BLaER1 (cell line): ENCODE measurements around the gene C11orf24.
A peak's percentile ranks its signal among the peaks of the same experiment; 100 is the strongest.

ENCODE experiments used
- H3K27ac ChIP-seq: shearing (Covaris generic); formaldehyde crosslinking; 2 replicates; pipeline ENCODE4 v1.8.1; 2022
- H3K27me3 ChIP-seq: shearing (Covaris generic); formaldehyde crosslinking; 2 replicates; pipeline ENCODE4 v1.8.1; 2022
- H3K36me3 ChIP-seq: shearing (Covaris generic); formaldehyde crosslinking; 2 replicates; pipeline ENCODE4 v1.8.1; 2022
- H3K4me1 ChIP-seq: shearing (Covaris generic); formaldehyde crosslinking; 2 replicates; pipeline ENCODE4 v1.8.1; 2022
- H3K4me2 ChIP-seq: shearing (Covaris generic); formaldehyde crosslinking; 2 replicates; pipeline ENCODE4 v1.8.1; 2022
- H3K4me3 ChIP-seq: shearing (Covaris generic); formaldehyde crosslinking; 2 replicates; pipeline ENCODE4 v1.8.1; 2022
- H3K9ac ChIP-seq: shearing (Covaris generic); formaldehyde crosslinking; 2 replicates; pipeline ENCODE4 v1.8.1; 2022
- H3K9me3 ChIP-seq: shearing (Covaris generic); formaldehyde crosslinking; 2 replicates; pipeline ENCODE4 v1.8.1; 2022
- H4K20me1 ChIP-seq: shearing (Covaris generic); formaldehyde crosslinking; 2 replicates; pipeline ENCODE4 v1.8.1; 2022
- Cebpa-rat ChIP-seq: shearing (Covaris generic); IDR thresholded peaks from 2 replicates; pipeline ENCODE4 v1.8.1; 2022

Gene C11orf24

GRCh38 chr11:68273026-68273738, 1.4 kb upstream of the C11orf24 start:
- Histone ChIP-seq H3K4me3 (peak overlapping the region; percentile 79), H3K27ac (peak overlapping the region; percentile 92), H3K9ac (peak overlapping the region; percentile 83; the same call in 1 of the 2 replicates), H3K9me3 (peaks cover 42% of the 10 kb centered on the region), H4K20me1 (no peaks in the 10 kb centered on the region), H3K36me3 (peaks cover under 1% of the 10 kb centered on the region; the same call in 1 of the 2 replicates), H3K4me2 (peak overlapping the region; percentile 96), H3K4me1 (peaks cover 52% of the 10 kb centered on the region), H3K27me3 (no peaks in the 10 kb centered on the region)
- TF ChIP-seq Cebpa-rat, result no peak

GRCh38 chr11:68271023-68271780, 571 bp downstream of the C11orf24 start:
- H3K4me2 ChIP-seq, result peak overlapping the region; percentile 96
- H3K4me1 ChIP-seq, result peaks cover 72% of the 10 kb centered on the region
- H3K27ac ChIP-seq, result peak overlapping the region; percentile 92
- peaks cover 15% of the 10 kb centered on the region for H3K36me3 ChIP-seq
- H3K4me3 ChIP-seq, result peak overlapping the region; percentile 79
- H3K27me3 ChIP-seq, result no peaks in the 10 kb centered on the region
- peak overlapping the region; percentile 83 for H3K9ac ChIP-seq
- TF ChIP-seq Cebpa-rat, result no peak
- H4K20me1 ChIP-seq, result no peaks in the 10 kb centered on the region
- peaks cover 23% of the 10 kb centered on the region for H3K9me3 ChIP-seq

DNA sequence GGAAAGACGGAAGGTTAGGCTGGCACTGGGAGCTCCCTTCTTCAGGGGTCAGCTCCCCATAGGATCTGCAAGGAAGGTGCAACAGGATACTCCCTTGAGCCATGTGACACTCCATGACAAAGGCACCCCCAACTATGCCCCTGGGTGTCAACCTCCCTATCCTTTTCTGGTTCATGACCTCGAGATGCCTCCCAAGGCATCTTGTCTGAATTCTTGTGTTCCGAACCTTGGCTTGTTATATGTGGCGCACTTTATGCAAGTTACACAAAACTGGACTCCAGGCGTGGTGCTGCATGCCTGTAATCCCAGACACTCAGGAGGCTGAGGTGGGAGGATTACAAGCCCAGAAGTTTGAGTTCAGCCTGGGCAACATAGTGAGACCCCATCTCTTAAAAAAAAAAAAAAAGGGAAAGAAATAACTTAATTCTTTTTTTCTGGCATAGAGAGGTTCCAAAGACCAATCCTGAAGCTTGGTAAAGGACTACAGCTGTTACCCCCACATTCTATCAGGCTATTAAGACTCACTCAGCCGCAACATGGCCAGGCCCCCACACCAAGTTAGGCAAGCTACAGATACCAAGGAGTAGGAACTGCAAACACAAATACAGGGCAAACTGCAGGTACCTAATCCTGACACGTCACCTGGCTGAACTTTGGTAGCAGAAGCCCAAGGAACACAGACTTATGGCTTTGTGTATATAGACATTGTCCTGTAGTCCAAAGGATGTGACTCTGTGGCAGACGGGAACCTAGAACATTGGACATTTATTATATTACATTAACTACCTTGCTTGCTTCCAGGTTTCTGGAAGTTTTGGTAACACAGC, 1.4 kb downstream of the C11orf24 start:
- H3K9me3 ChIP-seq, result peaks cover 15% of the 10 kb centered on the region
- peak overlapping the region; percentile 79 for H3K4me3 ChIP-seq
- TF ChIP-seq Cebpa-rat, result no peak
- no peaks in the 10 kb centered on the region for H3K27me3 ChIP-seq
- H3K9ac ChIP-seq, result peak overlapping the region; percentile 83
- peak overlapping the region; percentile 92 for H3K27ac ChIP-seq
- H4K20me1 ChIP-seq, result no peaks in the 10 kb centered on the region
- peaks cover 80% of the 10 kb centered on the region for H3K4me1 ChIP-seq
- H3K4me2 ChIP-seq, result peak overlapping the region; percentile 96
- H3K36me3 ChIP-seq, result peaks cover 21% of the 10 kb centered on the region

GRCh38 chr11:68269414-68270081, 2.2 kb downstream of the C11orf24 start:
- no peak for TF ChIP-seq Cebpa-rat
- Histone ChIP-seq H3K27me3 (no peaks in the 10 kb centered on the region), H3K4me3 (no peak overlapping the region), H3K4me1 (peaks cover 86% of the 10 kb centered on the region), H3K27ac (0 out of 2 replicates have a peak overlapping the region, but pooled peaks have one; percentile 7), H3K9me3 (peaks cover 6% of the 10 kb centered on the region), H3K4me2 (peak overlapping the region; percentile 96), H3K9ac (no peak overlapping the region), H3K36me3 (peaks cover 30% of the 10 kb centered on the region), H4K20me1 (no peaks in the 10 kb centered on the region)

GRCh38 chr11:68267881-68268240, 3.9 kb downstream of the C11orf24 start:
- peaks cover 70% of the 10 kb centered on the region for H3K4me1 ChIP-seq
- H3K9me3 ChIP-seq, result no peaks in the 10 kb centered on the region
- peak overlapping the region; percentile 89 for H3K27ac ChIP-seq
- peak overlapping the region; percentile 79 for H3K4me2 ChIP-seq
- H3K9ac ChIP-seq, result no peak overlapping the region
- H3K27me3 ChIP-seq, result no peaks in the 10 kb centered on the region
- H3K36me3 ChIP-seq, result peaks cover 43% of the 10 kb centered on the region
- no peak for TF ChIP-seq Cebpa-rat
- H3K4me3 ChIP-seq, result no peak overlapping the region
- no peaks in the 10 kb centered on the region for H4K20me1 ChIP-seq

DNA sequence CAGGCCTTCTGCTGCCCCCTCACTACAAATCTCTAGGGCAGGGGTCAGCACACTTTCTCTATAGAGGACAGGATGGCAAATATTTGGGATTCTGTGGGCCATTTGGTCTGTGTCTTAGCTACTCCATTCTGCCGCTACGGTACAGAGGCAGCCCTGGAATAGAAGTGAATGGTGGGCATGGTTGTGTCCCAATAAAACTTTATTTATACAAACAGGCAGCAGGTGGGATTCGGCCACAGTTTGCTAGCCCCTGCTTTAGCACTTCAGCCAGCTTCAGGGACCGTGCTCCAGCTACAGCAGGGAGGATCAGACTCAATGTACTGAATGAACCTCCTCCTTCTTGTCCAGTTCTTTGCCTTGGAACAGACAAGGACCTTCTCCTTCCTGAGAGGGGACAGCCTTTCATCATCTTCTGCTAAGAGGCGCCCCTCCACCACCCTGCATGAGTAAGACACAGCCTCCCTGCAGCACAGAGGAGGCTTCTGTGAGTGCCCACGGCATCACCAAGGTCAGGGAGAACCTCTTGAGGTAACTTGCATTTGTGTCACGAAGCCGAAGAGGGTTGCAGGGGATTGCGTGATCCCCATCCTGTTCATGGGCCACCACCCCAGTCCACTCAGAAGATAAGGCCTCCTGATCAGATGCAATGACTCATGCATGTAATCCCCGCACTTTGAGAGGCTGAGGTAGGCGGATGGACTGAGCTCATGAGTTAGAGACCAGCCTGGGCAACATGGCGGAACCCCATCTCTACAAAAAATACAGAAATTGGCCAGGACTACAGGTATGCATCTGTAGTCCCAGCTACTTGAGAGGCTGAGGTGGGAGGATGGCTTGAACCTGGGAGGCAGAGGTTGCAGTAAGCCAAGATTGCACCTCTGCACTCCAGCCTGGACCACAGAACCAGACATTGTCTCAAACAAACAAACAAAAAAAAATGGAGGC, 4.6 kb downstream of the C11orf24 start:
- H3K36me3 ChIP-seq, result peaks cover 49% of the 10 kb centered on the region

GRCh38 chr11:68266121-68266891, 5.5 kb downstream of the C11orf24 start:
- Histone ChIP-seq H3K36me3 (peaks cover 58% of the 10 kb centered on the region), H4K20me1 (no peaks in the 10 kb centered on the region), H3K4me3 (peak overlapping the region; percentile 45), H3K27me3 (no peaks in the 10 kb centered on the region), H3K4me1 (peaks cover 62% of the 10 kb centered on the region), H3K9me3 (no peaks in the 10 kb centered on the region), H3K27ac (peak overlapping the region; percentile 89), H3K9ac (peak overlapping the region; percentile 79), H3K4me2 (peak overlapping the region; percentile 79)
- no peak for TF ChIP-seq Cebpa-rat

More for the DNA sequence above, 4.6 kb downstream of the C11orf24 start:
- TF ChIP-seq Cebpa-rat, result no peak
- no peaks in the 10 kb centered on the region for H3K27me3 ChIP-seq
- H3K9me3 ChIP-seq, result no peaks in the 10 kb centered on the region
- H4K20me1 ChIP-seq, result no peaks in the 10 kb centered on the region
- peak overlapping the region; percentile 89 for H3K27ac ChIP-seq
- peak overlapping the region; percentile 79 for H3K4me2 ChIP-seq
- peak overlapping the region; percentile 79 for H3K9ac ChIP-seq
- H3K4me1 ChIP-seq, result peaks cover 63% of the 10 kb centered on the region
- peak overlapping the region; percentile 45 for H3K4me3 ChIP-seq
